Fibroblast of lung (primary cell): ENCODE measurements around the gene HOXA11. TPM values are rescaled to one million over a fixed set of nuclear protein-coding genes. Genes with fewer than 3 reads are reported as not detected.
A peak's percentile ranks its signal among the peaks of the same experiment; 100 is the strongest.

Experiments
- DNase-seq, 2 donors: peaks; one replicate each; pipeline versions ENCODE4 v3.0.0 to v3.0.0-alpha.2; 2010; ENCODE audit warnings: low read depth in 2 of 2
- H2AFZ ChIP-seq: 2 replicates; pipeline ENCODE4 v1.5.1; 2012; ENCODE audit warnings: low read length, control low read depth, inconsistent platforms
- H3K27ac ChIP-seq: 2 replicates; pipeline ENCODE4 v1.5.1; 2011; ENCODE audit warnings: low read length, control low read depth; ENCODE audit not compliant: insufficient read depth
- H3K27me3 ChIP-seq: 2 replicates; pipeline ENCODE4 v1.5.1; 2011; ENCODE audit warnings: mild to moderate bottlenecking, low read length; ENCODE audit not compliant: control insufficient read depth, insufficient read depth
- H3K36me3 ChIP-seq: 2 replicates; pipeline ENCODE4 v1.5.1; 2011; ENCODE audit warnings: low read length; ENCODE audit not compliant: control insufficient read depth, insufficient read depth
- H3K4me1 ChIP-seq: 2 replicates; pipeline ENCODE4 v1.5.1; 2011; ENCODE audit warnings: low read length; ENCODE audit not compliant: control insufficient read depth, insufficient read depth; ENCODE audit errors: extremely low read depth
- H3K4me2 ChIP-seq: 2 replicates; pipeline ENCODE4 v1.5.1; 2011; ENCODE audit warnings: low read length, control low read depth; ENCODE audit not compliant: insufficient read depth; ENCODE audit errors: extremely low read depth
- H3K4me3 ChIP-seq, 4 experiments: fragments of 200-600 bp in 1 of 4; sonication (generic) in 1 of 4; replicated peaks in 1 of 4; 2 replicates each; pipeline ENCODE4 v1.5.1; 2011 to 2016; ENCODE audit warnings: low read length in 4 of 4, low read depth in 3 of 4, mild to moderate bottlenecking in 3 of 4, control low read depth in 2 of 4, inconsistent platforms in 1 of 4, mixed read lengths in 1 of 4; ENCODE audit not compliant: insufficient read depth in 1 of 4; ENCODE audit errors: control extremely low read depth in 1 of 4
- H3K79me2 ChIP-seq: 2 replicates; pipeline ENCODE4 v1.5.1; 2012; ENCODE audit warnings: mild to moderate bottlenecking, low read length, inconsistent platforms; ENCODE audit not compliant: control insufficient read depth, insufficient read depth
- H3K9ac ChIP-seq: 2 replicates; pipeline ENCODE4 v1.5.1; 2011; ENCODE audit warnings: mild to moderate bottlenecking, low read length, control low read depth; ENCODE audit not compliant: insufficient read depth
- H3K9me3 ChIP-seq: 2 replicates; pipeline ENCODE4 v1.5.1; 2012; ENCODE audit warnings: low read depth, low read length; ENCODE audit not compliant: control insufficient read depth, insufficient read depth
- H4K20me1 ChIP-seq: 2 replicates; pipeline ENCODE4 v1.5.1; 2011; ENCODE audit warnings: low read length; ENCODE audit not compliant: control insufficient read depth, insufficient read depth; ENCODE audit errors: extremely low read depth
- EZH2 ChIP-seq: IDR thresholded peaks from 2 replicates; pipeline ENCODE4 v1.5.1; 2012; ENCODE audit warnings: low read length, control low read depth, mild to moderate bottlenecking; ENCODE audit errors: missing control alignments
- polyA plus RNA-seq, 2 donors: library from polyadenylated mRNA; depleted of rRNA in 1 of 2; stranded (reverse) in 1 of 2; unstranded in 1 of 2; fragments of >200 nt; gene quantifications; 2 replicates each; pipeline ENCODE4 v1.2.1, GENCODE V29; 2011 to 2012; ENCODE audit warnings: missing spikeins in 1 of 2
- total RNA-seq: library from RNA; depleted of rRNA; stranded (reverse); fragments of >200 nt; gene quantifications from 2 replicates; pipeline ENCODE4 v1.2.1, GENCODE V29; 2014
- TF ChIP-seq, protein P1 (sequence below), 2 donors: IDR thresholded peaks in 1 of 2; conservative IDR thresholded peaks in 1 of 2; 1 replicate in 1 of 2; 2 replicates in 1 of 2; pipeline ENCODE4 v1.5.1; 2011 to 2012; ENCODE audit warnings: low read length in 2 of 2, control low read depth in 1 of 2, inconsistent platforms in 1 of 2, low read depth in 1 of 2, mild to moderate bottlenecking in 1 of 2

The HOXA11 gene
- total and polyA plus RNA-seq, 2 donors (not counting 1 experiment from before 2014, with no cell fraction given) = 0.18 TPM; not detected in 1

DNA sequence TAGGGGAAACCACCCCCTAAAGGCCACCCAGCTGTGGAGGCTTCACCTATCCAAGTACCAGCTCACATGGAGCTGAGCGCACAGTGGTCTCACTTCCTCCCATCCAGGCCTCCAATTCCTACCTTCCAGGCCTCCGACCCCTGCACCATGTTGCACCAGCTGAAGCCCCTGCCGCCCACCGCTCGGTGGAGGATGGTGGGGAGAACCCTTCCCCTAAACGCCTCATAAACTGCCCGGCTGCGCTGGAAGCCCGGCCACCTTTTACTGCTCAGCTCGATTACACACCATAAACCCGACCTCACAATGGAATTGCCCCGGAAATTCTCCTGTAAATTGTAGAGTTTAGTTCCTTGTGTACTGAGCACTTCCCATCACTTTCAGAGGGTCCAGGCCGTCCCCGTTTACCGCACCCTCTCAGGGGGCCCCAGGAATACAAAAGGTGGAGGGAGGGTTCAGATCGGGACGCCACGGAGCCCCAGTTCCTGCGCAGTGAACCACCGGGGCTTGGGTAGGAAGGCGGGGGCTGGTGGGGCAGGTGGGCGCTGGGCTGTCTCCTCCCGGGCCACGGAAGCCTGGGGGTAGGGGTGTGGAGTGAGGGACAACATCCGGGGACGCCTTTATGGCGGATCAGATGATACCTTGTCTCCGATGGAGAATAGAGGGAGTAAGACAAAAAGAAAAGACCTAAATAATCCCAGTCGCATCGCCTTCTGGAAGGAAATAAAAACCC lies 27.2 kb downstream of the HOXA11 start:
- Histone ChIP-seq H3K27me3 (no peaks in the 10 kb centered on the region), H3K4me2 (no peak overlapping the region), H2AFZ (no peak overlapping the region), H3K79me2 (no peaks in the 10 kb centered on the region), H4K20me1 (no peaks in the 10 kb centered on the region), H3K9me3 (no peaks in the 10 kb centered on the region), H3K4me1 (peaks cover 4% of the 10 kb centered on the region), H3K27ac (no peak overlapping the region), H3K9ac (no peak overlapping the region), H3K4me3 (no peak overlapping the region), H3K36me3 (no peaks in the 10 kb centered on the region)
- no peak for TF ChIP-seq EZH2
- TF ChIP-seq, protein P1, sequence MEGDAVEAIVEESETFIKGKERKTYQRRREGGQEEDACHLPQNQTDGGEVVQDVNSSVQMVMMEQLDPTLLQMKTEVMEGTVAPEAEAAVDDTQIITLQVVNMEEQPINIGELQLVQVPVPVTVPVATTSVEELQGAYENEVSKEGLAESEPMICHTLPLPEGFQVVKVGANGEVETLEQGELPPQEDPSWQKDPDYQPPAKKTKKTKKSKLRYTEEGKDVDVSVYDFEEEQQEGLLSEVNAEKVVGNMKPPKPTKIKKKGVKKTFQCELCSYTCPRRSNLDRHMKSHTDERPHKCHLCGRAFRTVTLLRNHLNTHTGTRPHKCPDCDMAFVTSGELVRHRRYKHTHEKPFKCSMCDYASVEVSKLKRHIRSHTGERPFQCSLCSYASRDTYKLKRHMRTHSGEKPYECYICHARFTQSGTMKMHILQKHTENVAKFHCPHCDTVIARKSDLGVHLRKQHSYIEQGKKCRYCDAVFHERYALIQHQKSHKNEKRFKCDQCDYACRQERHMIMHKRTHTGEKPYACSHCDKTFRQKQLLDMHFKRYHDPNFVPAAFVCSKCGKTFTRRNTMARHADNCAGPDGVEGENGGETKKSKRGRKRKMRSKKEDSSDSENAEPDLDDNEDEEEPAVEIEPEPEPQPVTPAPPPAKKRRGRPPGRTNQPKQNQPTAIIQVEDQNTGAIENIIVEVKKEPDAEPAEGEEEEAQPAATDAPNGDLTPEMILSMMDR (conservative IDR thresholded peaks at IDR 0.05 in 1 of 2, IDR thresholded peaks at IDR 0.05 in 1 of 2; ENCODE audit: low read depth in 1 of 2, low read length in 2 of 2) = no peak
- no peak for DNase-seq

DNA sequence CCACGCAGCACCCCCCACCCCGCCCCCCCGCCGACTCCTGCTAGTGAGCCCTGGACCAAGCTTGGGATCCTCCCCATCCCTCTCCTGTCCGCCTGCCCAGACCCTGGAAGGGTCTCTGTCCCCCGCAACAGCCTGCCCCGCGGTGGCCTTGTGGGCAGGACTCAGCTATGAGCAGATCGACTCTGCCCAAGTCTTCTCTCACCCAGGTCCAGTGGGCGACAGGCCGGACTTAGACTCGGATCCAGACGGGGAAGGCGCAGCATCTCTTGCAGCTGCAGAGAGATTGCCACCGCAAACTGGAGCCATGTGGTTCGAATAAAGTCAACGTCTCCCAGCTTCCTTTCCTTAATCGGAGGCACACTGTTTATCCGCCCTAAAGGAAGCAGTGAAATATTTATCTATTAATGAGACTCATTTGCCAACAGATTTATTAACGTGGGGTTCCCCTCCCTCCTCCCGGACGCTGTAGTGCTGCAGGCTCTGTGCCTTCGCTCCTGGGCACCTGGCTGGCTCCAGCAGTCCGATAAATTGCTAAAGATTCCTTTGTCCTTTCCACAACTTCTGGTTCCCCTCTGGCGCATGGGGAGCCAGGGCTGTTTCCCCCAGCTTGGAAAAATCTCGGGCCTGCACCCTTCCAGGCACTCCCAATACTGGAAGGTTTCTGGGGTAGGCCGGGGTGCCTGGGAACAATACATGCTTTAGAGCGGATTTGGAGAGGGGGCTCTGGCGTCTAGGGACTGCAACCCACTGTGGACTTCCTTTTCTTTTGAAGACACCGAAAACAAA lies 27.9 kb downstream of the HOXA11 start:
- peaks cover 1% of the 10 kb centered on the region for H3K79me2 ChIP-seq
- peak overlapping the region; percentile 85 for H3K4me2 ChIP-seq
- no peak overlapping the region for H3K9ac ChIP-seq
- H4K20me1 ChIP-seq = no peaks in the 10 kb centered on the region
- peaks cover 4% of the 10 kb centered on the region for H3K4me1 ChIP-seq
- H2AFZ ChIP-seq = peak overlapping the region; percentile 60
- no peaks in the 10 kb centered on the region for H3K27me3 ChIP-seq
- no peaks in the 10 kb centered on the region for H3K9me3 ChIP-seq
- no peak for DNase-seq
- TF ChIP-seq, protein P1 (conservative IDR thresholded peaks at IDR 0.05 in 1 of 2, IDR thresholded peaks at IDR 0.05 in 1 of 2; ENCODE audit: low read depth in 1 of 2, low read length in 2 of 2) = no peak
- TF ChIP-seq EZH2 = no peak
- no peaks in the 10 kb centered on the region for H3K36me3 ChIP-seq
- H3K27ac ChIP-seq = no peak overlapping the region
- peak overlapping the region in 1 of 4 experiments; percentile 73 for H3K4me3 ChIP-seq

DNA sequence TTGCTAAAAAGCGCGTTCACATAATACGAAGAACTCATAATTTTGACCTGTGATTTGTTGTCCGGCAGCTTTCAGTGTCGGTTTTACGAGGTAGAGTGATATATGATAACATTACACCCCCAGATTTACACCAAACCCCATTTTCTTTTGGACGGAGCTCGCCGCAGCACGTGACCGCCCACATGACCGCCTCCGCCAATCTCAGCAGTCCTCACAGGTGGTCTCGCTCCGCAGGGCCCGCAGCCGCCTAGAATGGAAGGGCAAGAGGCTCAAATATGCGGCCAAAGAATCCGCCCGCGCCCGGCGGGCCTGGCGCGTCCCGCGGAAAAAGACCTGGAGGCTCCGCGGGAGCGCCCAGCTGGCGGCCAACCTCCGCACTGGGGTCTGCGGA lies 28.5 kb downstream of the HOXA11 start, which contains the start of gene HOXA7:
Gene HOXA7 (minus strand): TSS at position 168 of the 391 bp plus-strand sequence. CDS start 130 bp downstream, at position 38.
- Histone ChIP-seq H3K27ac (peak within 1 kb of the TSS; percentile 63), H2AFZ (peak within 1 kb of the TSS; percentile 90), H3K79me2 (peaks cover 5% of the 10 kb centered on the region), H4K20me1 (no peaks in the 10 kb centered on the region), H3K9me3 (no peaks in the 10 kb centered on the region), H3K27me3 (no peaks in the 10 kb centered on the region), H3K4me1 (peaks cover 4% of the 10 kb centered on the region), H3K4me3 (peak within 1 kb of the TSS; percentile 64 to 86 (median 73)), H3K36me3 (no peaks in the 10 kb centered on the region), H3K4me2 (peak within 1 kb of the TSS; percentile 85), H3K9ac (peak within 1 kb of the TSS; percentile 67)
- peak in 1 of 2 donors; percentile 73 for DNase-seq
- TF ChIP-seq, protein P1 (conservative IDR thresholded peaks at IDR 0.05 in 1 of 2, IDR thresholded peaks at IDR 0.05 in 1 of 2; ENCODE audit: low read depth in 1 of 2, low read length in 2 of 2) = no peak
- no peak for TF ChIP-seq EZH2
